HG02870 (cell line): Measurements from ENCODE around the gene TMCC1.
A peak's percentile ranks its signal among the peaks of the same experiment; 100 is the strongest.
"Not testable (repeated sequence)": the region's sequence is repeated elsewhere in the genome, so short reads cannot be mapped to it uniquely, and the experiment has no call there.

Experiments used
- ATAC-seq: cut with Tn5 transposase; IDR thresholded peaks from one replicate; pipeline ENCODE4 v1.9.1; 2021; ENCODE audit warnings: mild to moderate bottlenecking, moderate library complexity; ENCODE audit not compliant: unreplicated experiment

The TMCC1 gene

DNA sequence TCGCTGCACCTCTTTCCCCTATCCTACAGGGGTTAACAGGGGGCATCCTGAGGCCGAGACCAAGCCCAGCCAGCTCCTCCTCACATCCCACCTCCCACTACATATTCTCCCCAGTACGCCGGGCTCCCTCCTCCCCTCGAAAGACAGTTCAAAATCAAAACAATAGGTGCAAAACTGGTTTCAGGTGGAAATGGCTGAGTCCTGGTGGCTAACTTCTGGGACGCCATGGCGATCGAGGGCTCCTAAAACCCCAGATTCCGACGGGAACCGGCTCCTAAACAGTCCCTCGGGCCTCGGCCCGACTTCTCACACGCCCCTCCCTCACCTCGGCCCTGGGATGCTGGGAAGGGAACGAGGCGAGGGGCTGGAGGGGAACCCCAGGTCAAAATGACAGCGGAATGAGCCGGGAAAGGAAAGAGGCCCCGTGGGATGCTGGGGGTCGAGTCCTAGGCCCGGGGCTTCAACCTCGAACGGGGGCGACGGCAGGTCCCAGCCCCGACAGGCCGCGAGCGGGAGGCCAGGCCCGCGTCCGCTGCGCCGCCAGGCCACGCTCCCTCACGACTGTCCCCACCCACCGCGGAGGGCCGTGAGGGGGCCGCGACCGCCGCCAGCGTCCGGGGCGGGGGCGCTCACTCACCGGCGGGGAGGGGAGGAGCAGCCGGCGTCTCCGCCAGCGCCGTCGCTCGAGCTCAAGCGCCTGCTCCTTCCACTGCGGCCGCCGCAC, 492 bp downstream of the TMCC1 start:
- ATAC-seq: peak; percentile 64

DNA sequence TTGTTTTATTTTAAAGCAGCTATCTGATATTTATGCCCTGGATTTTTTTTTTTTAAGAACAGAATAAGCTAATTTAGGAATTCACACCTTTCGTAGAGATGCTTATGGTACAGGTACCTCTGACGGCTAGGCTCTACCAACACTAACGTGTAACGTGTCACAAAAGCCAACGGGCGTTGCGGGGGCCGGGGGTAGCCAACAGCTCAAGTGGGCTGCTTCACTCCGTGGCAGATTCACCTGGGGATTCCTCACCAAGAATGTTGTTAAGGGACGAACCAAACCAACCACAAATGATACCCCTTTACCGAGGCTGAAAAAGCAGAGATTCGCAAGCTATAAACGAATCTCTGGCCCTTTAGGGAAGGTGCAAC, 1.0 kb downstream of the TMCC1 start:
- no peak for ATAC-seq

DNA sequence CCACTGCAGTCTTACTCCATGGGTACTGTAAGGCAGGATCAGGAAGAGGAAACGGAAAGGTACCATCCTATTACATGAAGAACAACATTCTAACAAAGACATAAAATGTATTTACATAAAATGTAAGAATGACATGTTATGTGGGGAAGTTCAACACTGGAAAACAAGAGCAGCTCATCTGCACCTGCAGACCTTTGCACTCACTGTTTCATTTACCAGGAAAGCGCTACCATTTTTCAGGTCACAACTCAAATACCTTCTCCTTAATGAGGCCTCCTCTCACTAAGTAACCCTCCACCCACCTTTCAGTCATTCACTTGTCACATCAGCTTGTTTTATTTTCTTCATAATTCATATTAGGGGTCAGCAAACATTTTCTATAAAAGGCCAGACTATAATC, 2.6 kb downstream of the TMCC1 start:
- ATAC-seq: no peak

DNA sequence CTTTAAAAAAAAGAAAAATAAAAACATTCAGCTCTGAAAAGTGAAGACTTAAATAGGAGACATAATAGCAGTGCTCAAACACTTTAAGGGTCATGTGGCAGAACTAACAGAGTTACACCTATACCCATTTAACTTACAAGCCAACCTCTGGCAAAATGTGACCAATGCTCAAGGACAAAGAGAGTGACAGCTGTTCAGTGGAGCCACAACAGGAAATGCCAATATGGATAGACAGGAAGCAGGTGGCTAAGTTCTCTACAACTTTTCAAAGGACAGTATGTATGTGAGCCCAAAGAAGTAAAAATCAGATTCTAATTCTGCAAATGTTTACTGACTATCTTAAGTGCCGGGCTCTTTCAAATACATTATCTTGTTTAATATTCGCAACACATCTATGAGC, 3.4 kb downstream of the TMCC1 start:
- ATAC-seq: no peak

DNA sequence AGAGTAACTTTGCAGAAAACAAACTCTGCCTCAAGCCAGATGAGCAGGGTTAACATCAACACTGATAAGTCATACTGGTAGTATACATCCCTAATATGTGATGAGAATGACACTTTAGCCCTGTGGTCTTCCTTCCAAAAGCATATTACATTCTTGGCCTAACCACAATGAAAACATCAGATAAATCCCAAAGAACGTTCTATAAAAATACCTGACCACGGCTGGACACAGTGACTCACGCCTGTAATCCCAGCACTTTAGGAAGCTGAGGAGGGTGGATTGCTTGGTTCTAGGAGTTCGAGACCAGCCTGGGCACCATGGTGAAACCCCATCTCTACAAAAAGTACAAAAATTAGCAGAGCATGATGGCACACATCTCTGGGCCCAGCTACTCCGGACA, 4.7 kb downstream of the TMCC1 start:
- no peak for ATAC-seq

DNA sequence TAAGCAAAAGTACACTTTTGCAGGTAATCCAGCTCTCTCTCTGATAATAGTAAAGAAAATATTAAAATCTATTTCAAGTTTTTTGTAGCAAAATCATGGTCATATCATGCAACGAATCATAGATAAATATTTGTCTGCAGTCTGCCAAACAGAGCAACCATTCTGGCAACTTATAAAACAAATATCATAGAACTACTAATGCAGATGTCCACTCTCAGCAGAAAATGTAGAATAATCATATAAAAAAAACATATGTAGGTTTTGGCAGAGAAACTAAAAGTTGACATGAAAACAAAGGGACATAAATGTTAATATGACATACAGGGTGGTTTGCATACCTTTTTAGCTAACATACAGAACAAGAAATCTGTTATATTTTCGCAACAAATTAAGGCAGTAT, 12.2 kb downstream of the TMCC1 start:
- no peak for ATAC-seq

DNA sequence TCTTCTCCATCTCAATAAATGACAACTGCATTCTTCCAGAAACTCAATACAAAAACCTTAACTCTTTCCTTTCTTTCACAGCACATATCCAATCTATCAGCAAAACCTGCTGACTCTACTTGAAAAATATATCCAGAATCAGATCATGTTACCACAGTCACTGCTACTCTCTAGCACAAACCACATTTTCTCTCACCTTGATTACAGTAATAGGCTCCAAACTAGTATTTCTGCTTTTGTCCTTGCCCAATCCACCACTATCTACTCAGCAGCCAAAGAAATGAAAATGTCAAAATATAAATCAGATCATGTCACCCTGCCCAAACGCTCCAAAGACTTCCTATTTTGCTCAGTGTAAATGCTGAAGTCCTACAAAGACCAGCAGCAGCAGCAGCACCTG, 15.2 kb downstream of the TMCC1 start:
- ATAC-seq: no peak

DNA sequence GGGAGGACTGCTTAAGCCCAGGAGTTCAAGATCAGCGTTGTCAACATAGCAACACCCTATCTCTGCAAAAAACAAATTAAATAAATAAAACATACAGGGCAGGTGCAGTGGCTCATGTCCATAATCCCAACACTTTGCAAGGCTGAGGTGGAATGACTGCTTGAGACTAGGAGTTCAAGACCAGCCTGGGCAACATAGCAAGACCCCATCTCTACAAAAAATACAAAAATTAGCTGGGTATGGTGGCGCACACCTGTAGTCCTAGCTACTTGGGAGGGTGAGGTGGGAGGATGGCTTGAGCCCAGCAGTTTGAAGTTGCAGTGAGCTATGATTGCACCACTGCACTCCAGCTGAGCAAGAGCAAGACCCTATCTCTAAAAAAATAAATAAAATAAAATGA, 19.0 kb downstream of the TMCC1 start:
- not testable (repeated sequence) for ATAC-seq

DNA sequence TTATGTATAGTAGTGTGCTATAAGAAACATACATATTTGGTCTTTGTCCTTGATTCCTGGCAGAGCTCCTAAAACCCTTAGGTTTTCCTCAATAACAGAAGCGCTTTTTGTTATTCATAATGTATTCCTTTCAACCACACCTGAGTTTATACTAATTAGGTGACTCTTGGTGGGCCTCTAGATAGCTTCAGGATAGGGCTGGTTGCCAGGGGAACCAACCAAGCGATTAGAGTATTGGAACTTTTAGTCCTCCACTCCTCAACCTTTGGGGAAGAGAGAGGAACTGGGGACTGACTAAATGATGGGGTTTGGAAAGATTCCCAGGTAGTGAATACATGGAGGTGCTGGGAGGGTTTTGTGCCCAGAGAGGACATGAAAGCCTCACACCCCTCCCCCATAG, 24.6 kb downstream of the TMCC1 start:
- ATAC-seq: no peak

DNA sequence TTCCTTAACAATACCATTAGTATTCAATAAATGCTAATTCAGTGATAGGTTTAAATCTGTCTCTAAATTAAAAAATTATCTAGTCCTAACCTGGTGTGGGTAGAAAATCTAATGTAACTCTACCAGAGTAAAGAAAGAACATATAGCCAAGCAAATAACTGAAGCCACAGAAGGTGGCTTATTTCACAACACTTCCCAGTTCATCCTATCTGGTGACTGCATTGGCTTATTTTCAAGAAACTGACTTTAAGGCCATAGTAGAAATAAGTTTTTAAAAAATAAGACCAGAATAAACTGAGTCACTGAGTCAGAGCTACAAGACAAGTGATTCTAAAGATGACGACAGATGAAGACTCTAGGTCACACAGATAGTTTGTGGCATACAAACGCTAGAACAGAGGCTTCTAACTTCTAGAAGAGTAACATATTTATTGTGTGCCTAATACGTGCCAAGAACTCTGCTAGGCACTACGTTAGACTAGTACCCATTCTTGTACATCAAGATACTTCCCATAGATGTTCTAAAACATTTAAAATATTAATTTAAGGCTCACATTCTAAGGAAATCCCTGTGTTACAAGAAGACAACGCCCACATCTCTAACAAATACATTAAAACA, 25.9 kb downstream of the TMCC1 start:
- ATAC-seq: no peak

DNA sequence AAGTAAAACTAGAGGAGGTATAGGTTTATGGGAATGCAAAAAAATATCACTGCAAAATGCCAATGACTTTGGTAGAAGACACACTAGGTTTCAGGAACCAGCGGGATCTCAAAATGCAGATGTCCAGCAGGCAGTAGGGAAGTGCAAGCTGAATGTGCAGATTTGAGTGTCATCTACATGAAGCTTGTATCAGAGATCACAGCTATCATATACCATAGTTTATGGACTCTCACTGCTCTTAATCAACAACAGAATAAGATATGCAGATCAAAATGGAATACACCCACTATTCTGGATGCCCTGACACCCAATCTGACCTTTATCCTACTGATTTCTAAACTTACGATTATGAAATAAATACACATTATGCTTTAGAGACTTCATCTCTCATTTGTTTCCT, 27.7 kb downstream of the TMCC1 start:
- no peak for ATAC-seq

DNA sequence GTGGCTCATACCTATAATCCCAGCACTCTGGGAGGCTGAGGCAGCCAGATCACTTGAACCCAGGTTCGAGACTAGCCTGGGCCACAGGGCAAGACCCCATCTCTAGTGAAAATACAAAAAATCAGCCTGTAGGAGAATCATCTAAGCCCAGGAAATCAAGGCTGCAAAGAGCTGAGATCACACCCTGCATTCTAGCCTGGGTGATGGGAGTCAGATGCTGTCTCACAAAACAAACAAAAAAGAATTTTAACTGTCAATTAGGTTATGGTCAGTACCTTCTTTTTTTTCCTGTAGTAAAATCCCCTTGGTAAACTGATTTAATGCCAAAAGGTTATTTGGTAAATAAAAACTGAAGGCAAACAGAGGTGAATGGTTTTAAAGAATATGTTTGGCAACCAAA, 29.0 kb downstream of the TMCC1 start:
- no peak for ATAC-seq

DNA sequence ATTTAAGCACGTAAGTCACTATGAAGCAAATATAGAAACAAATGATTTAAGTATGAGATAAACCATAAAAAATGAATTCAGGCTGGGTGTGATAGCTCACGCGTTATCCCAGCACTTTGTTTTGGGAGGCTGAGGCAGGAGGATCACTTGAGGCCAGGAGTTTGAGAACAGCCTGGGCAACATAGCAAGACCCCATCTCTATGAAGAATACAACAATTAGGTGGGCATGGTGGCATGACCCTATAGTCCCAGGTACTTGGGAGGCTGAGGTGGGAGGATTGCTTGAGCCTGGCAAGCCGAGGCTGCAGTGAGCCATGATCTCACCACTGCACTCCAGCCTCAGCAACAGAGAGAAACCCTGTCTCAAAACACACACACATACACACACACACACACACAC, 34.2 kb downstream of the TMCC1 start:
- no peak for ATAC-seq

DNA sequence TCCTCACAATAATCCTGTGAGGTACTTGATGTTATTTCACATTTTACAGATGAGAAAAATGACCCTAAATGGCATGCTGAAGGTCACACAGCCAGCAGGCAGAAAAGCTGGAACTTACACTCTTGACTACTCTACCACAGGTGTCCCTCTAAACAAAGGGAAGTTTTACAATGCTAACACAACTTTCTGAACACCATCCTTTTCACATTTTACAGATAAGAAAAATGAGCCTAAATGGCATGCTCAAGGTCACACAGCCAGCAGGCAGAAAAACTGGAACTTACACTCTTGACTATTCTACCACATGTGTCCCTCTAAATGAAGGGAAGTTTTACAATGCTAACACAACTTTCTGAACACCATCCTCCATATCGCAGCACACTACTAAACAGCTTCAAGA, 35.6 kb downstream of the TMCC1 start:
- ATAC-seq: no peak

DNA sequence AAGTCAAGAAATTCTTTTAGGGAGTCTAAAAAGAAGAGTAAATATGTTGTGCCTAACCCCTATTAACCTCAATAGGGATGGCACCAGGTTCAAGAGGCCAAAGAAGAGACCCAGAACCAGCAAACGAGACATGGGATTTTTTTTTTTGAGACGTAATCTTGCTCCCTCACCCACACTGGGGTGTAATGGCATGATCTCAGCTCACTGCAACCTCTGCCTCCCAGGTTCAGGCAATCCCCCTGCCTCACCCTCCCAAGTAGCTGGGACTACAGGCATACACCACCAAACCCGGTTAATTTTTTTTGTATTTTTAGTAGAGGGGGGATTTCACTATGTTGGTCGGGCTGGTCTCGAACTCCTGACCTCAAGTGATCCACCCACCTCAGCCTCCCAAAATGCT, 36.7 kb downstream of the TMCC1 start:
- ATAC-seq: not testable (repeated sequence)

DNA sequence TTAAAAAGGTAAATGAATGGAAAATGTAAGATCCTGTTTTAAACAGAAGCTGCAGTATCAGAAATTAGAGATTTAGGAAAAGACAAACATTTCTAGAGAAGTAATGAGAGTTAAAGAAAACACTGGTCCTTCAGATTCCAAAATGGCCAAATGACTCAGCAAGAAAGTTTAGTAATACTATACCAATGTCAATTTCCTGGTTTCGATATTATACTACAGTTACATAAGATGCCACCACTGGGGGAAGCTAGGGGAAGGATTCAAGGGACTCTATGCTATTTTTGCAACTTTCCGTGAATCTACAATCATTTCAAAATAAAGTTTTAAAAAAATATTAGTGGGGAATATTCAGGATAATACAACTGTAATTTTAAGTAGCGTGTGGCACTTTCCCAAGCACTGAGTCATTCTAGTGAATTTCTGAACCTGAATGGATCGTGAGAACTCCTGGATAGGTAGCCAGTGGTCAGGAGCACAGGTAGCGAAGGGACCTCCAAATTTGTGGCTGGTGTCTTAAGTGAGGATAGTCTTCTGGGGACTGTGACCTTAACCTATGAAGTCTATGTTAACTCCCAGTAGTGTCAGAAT, 37.6 kb downstream of the TMCC1 start:
- ATAC-seq: no peak

DNA sequence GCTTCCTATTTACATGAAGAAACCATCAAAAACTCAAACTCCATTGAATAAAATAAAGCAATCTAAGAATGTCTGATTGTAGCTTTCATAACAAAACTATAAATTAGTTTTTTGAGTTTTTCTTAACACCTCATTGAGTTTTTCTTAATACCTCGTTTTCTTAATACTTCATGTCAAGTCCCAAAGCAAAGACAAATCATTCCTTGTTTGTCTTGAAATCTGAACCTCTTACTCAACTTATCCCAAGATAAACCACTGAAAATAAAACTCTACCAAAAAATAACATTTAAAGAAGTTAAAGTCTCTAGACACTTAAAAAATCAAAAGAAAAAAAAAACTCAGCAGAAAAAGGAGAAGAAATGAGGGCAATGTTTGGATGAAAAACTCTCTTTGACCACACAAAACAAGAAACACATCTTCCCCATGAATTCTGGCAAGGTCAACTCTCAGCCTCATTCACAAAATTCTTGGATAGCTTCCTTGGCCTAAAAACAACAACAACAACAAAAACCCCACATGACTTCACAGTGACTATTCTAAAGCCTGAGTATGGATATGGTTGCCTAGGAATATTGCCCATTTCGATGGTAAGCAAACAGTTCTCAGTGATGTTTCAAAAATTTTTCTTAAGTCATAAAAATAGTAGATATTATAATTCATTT, 38.2 kb downstream of the TMCC1 start:
- no peak for ATAC-seq

DNA sequence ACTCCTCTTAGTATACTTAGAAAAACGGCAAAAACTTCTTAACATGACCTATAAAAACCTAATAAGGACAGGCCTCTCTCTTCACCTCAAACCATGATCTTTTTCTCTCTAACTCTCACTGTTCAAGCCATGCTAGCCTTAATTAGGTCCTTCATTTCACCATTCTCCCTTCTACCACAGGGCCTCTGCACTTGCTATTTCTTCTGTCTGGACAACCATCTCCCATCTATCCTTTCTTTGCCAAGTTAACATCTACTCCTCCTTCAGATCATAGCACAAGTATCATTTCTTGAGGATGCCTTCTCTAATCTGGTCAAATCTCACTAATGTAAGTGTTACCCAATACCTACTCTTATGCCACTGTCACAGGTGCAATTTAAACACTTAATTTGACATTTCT, 39.1 kb downstream of the TMCC1 start:
- ATAC-seq: no peak

DNA sequence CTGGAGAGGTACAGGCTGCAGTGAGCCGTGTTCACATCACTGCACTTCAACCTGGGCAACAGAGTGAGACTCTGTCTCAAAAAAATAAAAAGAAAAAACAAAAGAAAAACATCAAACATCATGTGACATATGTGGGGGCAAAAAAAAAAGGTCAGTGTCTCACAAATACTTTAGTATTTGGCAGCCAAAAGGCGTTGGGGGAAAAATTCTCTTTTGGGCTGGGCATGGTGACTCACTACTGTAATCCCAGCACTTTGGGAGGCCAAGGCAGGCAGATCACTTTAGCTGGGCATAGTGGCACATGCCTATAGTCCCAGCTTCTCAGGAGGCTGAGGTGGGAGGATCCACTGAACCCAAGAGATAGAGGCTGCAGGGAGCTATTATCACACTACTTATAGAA, 47.6 kb downstream of the TMCC1 start:
- no peak for ATAC-seq

DNA sequence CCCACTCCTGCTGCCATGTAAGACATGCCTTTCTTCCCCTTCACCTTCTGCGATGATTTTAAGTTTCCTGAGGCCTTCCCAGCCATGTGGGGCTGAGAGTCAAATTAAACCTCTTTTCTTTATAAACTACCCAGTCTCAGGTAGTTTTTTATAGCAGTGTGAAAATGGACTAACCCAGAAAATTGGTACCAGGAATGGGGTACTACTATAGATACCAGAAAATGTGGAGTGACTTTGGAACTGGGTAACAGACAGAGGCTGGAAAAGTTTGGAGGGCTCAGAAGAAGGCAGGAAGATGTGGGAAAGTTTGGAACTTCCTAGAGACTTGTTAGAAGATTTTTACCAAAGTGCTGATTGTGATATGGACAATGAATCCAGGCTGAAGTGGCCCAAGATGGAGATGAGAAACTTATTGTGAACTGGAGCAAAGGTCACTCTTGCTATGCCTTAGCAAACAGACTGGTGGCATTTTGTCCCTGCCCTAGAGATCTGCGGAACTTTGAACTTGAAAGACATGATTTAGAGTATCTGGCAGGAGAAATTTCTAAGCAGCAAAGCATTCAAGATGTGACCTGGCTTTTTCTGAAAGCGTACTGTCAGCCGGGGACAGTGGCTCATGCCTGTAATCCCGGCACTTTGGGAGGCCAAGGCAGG, 52.7 kb downstream of the TMCC1 start:
- ATAC-seq: no peak

DNA sequence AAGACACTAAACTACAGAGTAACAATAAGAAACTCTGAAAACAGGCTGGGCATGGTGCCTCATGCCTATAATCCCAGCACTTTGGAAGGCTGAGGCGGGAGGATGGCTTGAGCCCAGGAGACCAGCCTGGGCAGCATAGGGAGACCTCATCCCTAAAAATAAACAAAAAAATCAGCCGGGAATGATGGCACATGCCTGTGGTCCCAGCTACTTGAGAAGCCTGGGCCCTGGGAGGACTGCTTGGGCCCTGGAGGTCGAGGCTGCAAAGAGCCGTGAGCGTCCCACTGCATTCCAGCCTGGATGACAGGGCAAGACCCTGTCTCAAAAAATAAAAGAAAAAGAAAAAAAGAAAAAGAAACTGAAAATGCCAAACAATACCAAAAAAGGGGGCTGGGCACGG, 55.4 kb downstream of the TMCC1 start:
- no peak for ATAC-seq
